ENCODE measurements around the gene ARF1.

The ARF1 gene

GRCh38 chr1:228092342-228093049 is 10.0 kb downstream of the ARF1 start:
- Mint-ChIP-seq H3K9me3 (peaks cover 11% of the 10 kb centered on the region), H3K4me1 (ENCODE audit: low read depth) (peaks cover 88% of the 10 kb centered on the region), H3K27me3 (no peaks in the 10 kb centered on the region), H3K4me3 (no peak overlapping the region), H3K27ac (peak overlapping the region; percentile 86), H3K36me3 (ENCODE audit: low read depth) (peaks cover 96% of the 10 kb centered on the region)
- intact Hi-C loops (cut with micrococcal nuclease), result no loop called here

GRCh38 chr1:228093050-228093906 is 10.8 kb downstream of the ARF1 start:
- H3K4me1 Mint-ChIP-seq (ENCODE audit: low read depth), result peaks cover 86% of the 10 kb centered on the region
- no peak overlapping the region for H3K4me3 Mint-ChIP-seq
- intact Hi-C loops (cut with micrococcal nuclease), result no loop called here
- peaks cover 96% of the 10 kb centered on the region for H3K36me3 Mint-ChIP-seq (ENCODE audit: low read depth)
- no peaks in the 10 kb centered on the region for H3K27me3 Mint-ChIP-seq
- peaks cover 11% of the 10 kb centered on the region for H3K9me3 Mint-ChIP-seq
- H3K27ac Mint-ChIP-seq, result no peak overlapping the region

DNA sequence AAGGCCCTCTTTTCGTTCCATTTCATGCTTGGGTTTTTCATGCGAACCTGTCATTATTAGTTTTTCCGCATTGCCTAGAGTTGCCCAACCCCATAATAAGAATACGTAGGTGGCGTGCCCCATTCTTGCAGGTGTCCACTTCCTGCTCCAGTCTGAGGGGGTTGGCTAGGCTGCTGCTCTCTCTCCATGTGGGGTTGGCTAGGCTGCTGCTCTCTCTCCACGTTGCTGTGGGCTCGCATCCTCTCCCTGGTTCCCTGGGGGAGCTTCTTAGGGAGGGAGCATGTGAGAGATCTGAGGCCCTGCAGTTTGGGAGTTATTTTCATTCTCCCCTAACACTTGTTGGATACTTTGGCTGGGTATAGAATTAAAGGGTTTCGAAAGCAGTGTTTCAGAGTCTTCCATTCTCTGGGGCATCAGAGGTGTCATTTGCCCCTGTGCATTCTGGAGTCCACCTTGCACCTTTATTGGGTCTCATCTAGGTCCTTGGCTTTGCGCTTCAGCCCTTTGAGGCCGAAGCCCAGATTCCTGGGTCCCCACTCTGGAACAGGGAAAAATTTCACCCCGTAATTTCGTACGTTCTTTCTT is 12.0 kb downstream of the ARF1 start:
- Mint-ChIP-seq H3K4me1 (ENCODE audit: low read depth) (peaks cover 84% of the 10 kb centered on the region), H3K27ac (peak overlapping the region; percentile 54), H3K9me3 (peaks cover 11% of the 10 kb centered on the region), H3K27me3 (no peaks in the 10 kb centered on the region), H3K36me3 (ENCODE audit: low read depth) (peaks cover 99% of the 10 kb centered on the region), H3K4me3 (no peak overlapping the region)
- intact Hi-C loops (cut with micrococcal nuclease), result no loop called here

- H3K4me1 Mint-ChIP-seq (ENCODE audit: low read depth), result peaks cover 84% of the 10 kb centered on the region
- peaks cover 99% of the 10 kb centered on the region for H3K36me3 Mint-ChIP-seq (ENCODE audit: low read depth)
- H3K9me3 Mint-ChIP-seq, result peaks cover 11% of the 10 kb centered on the region
- no peak overlapping the region for H3K4me3 Mint-ChIP-seq
- no peaks in the 10 kb centered on the region for H3K27me3 Mint-ChIP-seq
- intact Hi-C loops (cut with micrococcal nuclease), result no loop called here
- peak overlapping the region; percentile 54 for H3K27ac Mint-ChIP-seq
Measured at GRCh38 chr1:228095161-228095560, 12.7 kb downstream of the ARF1 start.

- peaks cover 84% of the 10 kb centered on the region for H3K4me1 Mint-ChIP-seq (ENCODE audit: low read depth)
Measured at GRCh38 chr1:228095938-228096337, 13.4 kb downstream of the ARF1 start.

GRCh38 chr1:228096416-228097332 is 14.2 kb downstream of the ARF1 start:
- Mint-ChIP-seq H3K27ac (no peak overlapping the region), H3K4me3 (no peak overlapping the region), H3K36me3 (ENCODE audit: low read depth) (peaks cover 99% of the 10 kb centered on the region), H3K4me1 (ENCODE audit: low read depth) (peaks cover 84% of the 10 kb centered on the region), H3K27me3 (no peaks in the 10 kb centered on the region), H3K9me3 (peaks cover 11% of the 10 kb centered on the region)
- intact Hi-C loops (cut with micrococcal nuclease), result no loop called here

More at GRCh38 chr1:228095938-228096337, 13.4 kb downstream of the ARF1 start:
- intact Hi-C loops (cut with micrococcal nuclease), result no loop called here
- H3K27ac Mint-ChIP-seq, result peak overlapping the region; percentile 54
- peaks cover 99% of the 10 kb centered on the region for H3K36me3 Mint-ChIP-seq (ENCODE audit: low read depth)
- peaks cover 11% of the 10 kb centered on the region for H3K9me3 Mint-ChIP-seq
- H3K27me3 Mint-ChIP-seq, result no peaks in the 10 kb centered on the region
- H3K4me3 Mint-ChIP-seq, result no peak overlapping the region

DNA sequence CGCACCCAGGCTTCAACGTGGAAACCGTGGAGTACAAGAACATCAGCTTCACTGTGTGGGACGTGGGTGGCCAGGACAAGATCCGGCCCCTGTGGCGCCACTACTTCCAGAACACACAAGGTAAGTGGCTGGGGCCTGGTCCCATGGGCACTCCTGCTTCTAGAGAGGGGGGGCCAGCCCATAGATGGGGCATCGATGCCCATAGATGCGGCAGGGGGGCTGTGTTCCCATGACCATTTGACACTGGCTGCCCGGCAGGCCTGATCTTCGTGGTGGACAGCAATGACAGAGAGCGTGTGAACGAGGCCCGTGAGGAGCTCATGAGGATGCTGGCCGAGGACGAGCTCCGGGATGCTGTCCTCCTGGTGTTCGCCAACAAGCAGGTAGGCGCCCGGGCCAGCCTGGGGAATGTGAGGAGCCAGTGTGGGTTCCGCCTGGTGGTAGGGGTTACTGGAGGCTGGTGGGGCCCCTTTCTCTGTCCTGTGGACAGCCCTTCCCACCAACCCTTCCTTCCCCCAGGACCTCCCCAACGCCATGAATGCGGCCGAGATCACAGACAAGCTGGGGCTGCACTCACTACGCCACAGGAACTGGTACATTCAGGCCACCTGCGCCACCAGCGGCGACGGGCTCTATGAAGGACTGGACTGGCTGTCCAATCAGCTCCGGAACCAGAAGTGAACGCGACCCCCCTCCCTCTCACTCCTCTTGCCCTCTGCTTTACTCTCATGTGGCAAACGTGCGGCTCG is 15.0 kb downstream of the ARF1 start:
- Mint-ChIP-seq H3K9me3 (peaks cover 11% of the 10 kb centered on the region), H3K4me3 (no peak overlapping the region), H3K27ac (no peak overlapping the region), H3K4me1 (ENCODE audit: low read depth) (peaks cover 84% of the 10 kb centered on the region), H3K36me3 (ENCODE audit: low read depth) (peaks cover 91% of the 10 kb centered on the region), H3K27me3 (no peaks in the 10 kb centered on the region)
- intact Hi-C loops (cut with micrococcal nuclease), result no loop called here

GRCh38 chr1:228098323-228098931 is 15.9 kb downstream of the ARF1 start:
- no peak overlapping the region for H3K27ac Mint-ChIP-seq
- H3K9me3 Mint-ChIP-seq, result peaks cover 11% of the 10 kb centered on the region
- no peaks in the 10 kb centered on the region for H3K27me3 Mint-ChIP-seq
- intact Hi-C loops (cut with micrococcal nuclease), result no loop called here
- peaks cover 82% of the 10 kb centered on the region for H3K36me3 Mint-ChIP-seq (ENCODE audit: low read depth)
- no peak overlapping the region for H3K4me3 Mint-ChIP-seq
- H3K4me1 Mint-ChIP-seq (ENCODE audit: low read depth), result peaks cover 84% of the 10 kb centered on the region

GRCh38 chr1:228099331-228099732 is 16.8 kb downstream of the ARF1 start:
- no peaks in the 10 kb centered on the region for H3K27me3 Mint-ChIP-seq
- H3K4me3 Mint-ChIP-seq, result no peak overlapping the region
- intact Hi-C loops (cut with micrococcal nuclease), result no loop called here
- H3K36me3 Mint-ChIP-seq (ENCODE audit: low read depth), result peaks cover 73% of the 10 kb centered on the region
- H3K9me3 Mint-ChIP-seq, result peaks cover 8% of the 10 kb centered on the region
- peaks cover 88% of the 10 kb centered on the region for H3K4me1 Mint-ChIP-seq (ENCODE audit: low read depth)
- no peak overlapping the region for H3K27ac Mint-ChIP-seq

GRCh38 chr1:228100822-228101613 is 18.5 kb downstream of the ARF1 start:
- H3K4me1 Mint-ChIP-seq (ENCODE audit: low read depth), result peaks cover 82% of the 10 kb centered on the region
- intact Hi-C loops (cut with micrococcal nuclease), result loop anchor here (10.0 kb wide), 2 partner anchors 304 to 384 kb away; partner anchors contain the start of genes RNF187 and TRIM11

DNA sequence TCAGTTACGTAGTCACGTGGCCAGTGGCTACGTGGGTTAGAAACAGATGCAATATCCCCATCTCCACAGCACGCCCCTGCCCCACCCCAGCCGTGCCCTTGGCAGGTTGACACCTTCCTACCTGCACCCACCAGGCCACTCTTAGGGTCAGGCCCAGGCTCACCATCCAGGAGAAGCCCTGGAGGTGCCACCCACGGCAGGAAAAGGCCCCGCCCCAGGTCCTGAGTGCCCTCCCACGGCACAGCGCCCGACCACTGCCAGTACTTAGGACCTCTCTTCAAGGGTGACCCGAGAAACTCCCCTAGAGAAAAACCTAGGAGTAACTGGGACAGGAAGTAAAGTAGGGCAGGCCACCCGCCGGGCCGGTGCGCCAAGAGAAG is 19.1 kb downstream of the ARF1 start:
- peaks cover 81% of the 10 kb centered on the region for H3K4me1 Mint-ChIP-seq (ENCODE audit: low read depth)
- no peaks in the 10 kb centered on the region for H3K27me3 Mint-ChIP-seq
- no peaks in the 10 kb centered on the region for H3K9me3 Mint-ChIP-seq
- intact Hi-C loops (cut with micrococcal nuclease), result loop anchor here (10.0 kb wide), 2 partner anchors 303 to 383 kb away; partner anchors contain the start of genes RNF187 and TRIM11
- H3K27ac Mint-ChIP-seq, result peak overlapping the region; percentile 89
- peaks cover 68% of the 10 kb centered on the region for H3K36me3 Mint-ChIP-seq (ENCODE audit: low read depth)
- H3K4me3 Mint-ChIP-seq, result peak overlapping the region; percentile 96

More at GRCh38 chr1:228100822-228101613, 18.5 kb downstream of the ARF1 start:
- H3K9me3 Mint-ChIP-seq, result no peaks in the 10 kb centered on the region
- no peaks in the 10 kb centered on the region for H3K27me3 Mint-ChIP-seq
- peaks cover 68% of the 10 kb centered on the region for H3K36me3 Mint-ChIP-seq (ENCODE audit: low read depth)
- H3K27ac Mint-ChIP-seq, result peak overlapping the region; percentile 89
- H3K4me3 Mint-ChIP-seq, result no peak overlapping the region
